H1 (cell line): ENCODE results near the gene CMSS1. TPM values are rescaled to one million over a fixed set of nuclear protein-coding genes. Genes with fewer than 3 reads are reported as not detected.

Source experiments
- CHD1 ChIP-seq: IDR thresholded peaks from 2 replicates; pipeline ENCODE4 v1.6.1; 2012; ENCODE audit warnings: low read depth, low read length, improper control_type of control experiment
- CTBP2 ChIP-seq: IDR thresholded peaks from 2 replicates; pipeline ENCODE4 v1.7.0; 2011; ENCODE audit warnings: borderline replicate concordance, mild to moderate bottlenecking, moderate library complexity, mixed read lengths, low read length; ENCODE audit not compliant: insufficient read depth, insufficient read length
- FOSL1 ChIP-seq: IDR thresholded peaks from 2 replicates; pipeline ENCODE4 v1.6.1; 2011; ENCODE audit warnings: mild to moderate bottlenecking, low read depth, low read length, moderate library complexity; ENCODE audit not compliant: insufficient read depth
- HDAC2 ChIP-seq, 2 experiments: fragments of 300-600 bp in 1 of 2; sonication (generic) in 1 of 2; IDR thresholded peaks; 2 replicates each; pipeline ENCODE4 v1.6.1; 2011 to 2012; ENCODE audit warnings: low read depth in 2 of 2, low read length in 2 of 2, mild to moderate bottlenecking in 2 of 2, moderate library complexity in 2 of 2, borderline replicate concordance in 1 of 2, inconsistent platforms in 1 of 2
- JUND ChIP-seq: IDR thresholded peaks from 2 replicates; pipeline ENCODE4 v1.6.1; 2011; ENCODE audit warnings: mild to moderate bottlenecking, improper control_type of control experiment, low read length
- KDM5A ChIP-seq: fragments of 200-600 bp; IDR thresholded peaks from 2 replicates; pipeline ENCODE4 v1.7.1; 2012; ENCODE audit warnings: mild to moderate bottlenecking, low read length, inconsistent platforms, mixed read lengths
- MAX ChIP-seq: IDR thresholded peaks from 2 replicates; pipeline ENCODE4 v1.6.1; 2012; ENCODE audit warnings: inconsistent platforms
- SRF ChIP-seq: IDR thresholded peaks from 2 replicates; pipeline ENCODE4 v1.6.1; 2011; ENCODE audit warnings: mild to moderate bottlenecking, low read depth, low read length, moderate library complexity
- TBP ChIP-seq: IDR thresholded peaks from 2 replicates; pipeline ENCODE4 v1.6.1; 2011; ENCODE audit warnings: low read depth, low read length, improper control_type of control experiment
- polyA plus RNA-seq, 7 experiments: library from polyadenylated mRNA; depleted of rRNA in 3 of 7; stranded (reverse) in 5 of 7; unstranded in 2 of 7; fragments of >200 nt in 5 of 7; fragments of 200-250 nt in 2 of 7; gene quantifications; 1 replicate in 5 of 7; 2 replicates in 1 of 7; 4 replicates in 1 of 7; pipeline versions ENCODE4 v1.2.1 to v1.2.3, GENCODE V29; 2011 to 2013; ENCODE audit warnings: missing spikeins in 2 of 7, mixed read lengths in 2 of 7
- total RNA-seq: library from RNA; stranded (reverse); fragmentation: NEBNext Ultra II Directional; extraction: Animal tissue kit (Norgen Biotek cat#: 25700); gene quantifications from 2 replicates; pipeline ENCODE4 v1.2.1, GENCODE V29; 2021

The CMSS1 gene
- total and polyA plus RNA-seq, 2 of the 8 experiments (the other 6 are each of a cell fraction or from before 2014, with no cell fraction given), result 15.2 to 75.1 TPM

- TF ChIP-seq CTBP2, result no peak
- no peak for TF ChIP-seq MAX
- TF ChIP-seq FOSL1, result no peak
- TF ChIP-seq HDAC2 (IDR thresholded peaks at IDR 0.05; ENCODE audit: borderline replicate concordance in 1 of 2, low read depth in 2 of 2, low read length in 2 of 2), result no peak
- no peak for TF ChIP-seq CHD1
- TF ChIP-seq TBP, result no peak
- TF ChIP-seq JUND, result no peak
- TF ChIP-seq KDM5A, result no peak
- TF ChIP-seq SRF, result no peak
Measured at GRCh38 chr3:100030914-100031425, 213.3 kb downstream of the CMSS1 start (continued).
